Common myeloid progenitor, CD34-positive (primary cell): Measurements from ENCODE around the gene SMOC2.

Experiments used
- CTCF ChIA-PET: fragments of 350-600 bp; sonication (Branson Sonifier 250); formaldehyde crosslinking; loops from one replicate; lab custom pipeline; 2021; ENCODE audit warnings: antibody characterized with exemption; lab: Charles Lee
- POLR2A ChIA-PET: fragments of 350-600 bp; sonication (Branson Sonifier 250); formaldehyde crosslinking; loops from one replicate; lab custom pipeline; 2021; ENCODE audit warnings: antibody characterized with exemption; lab: Charles Lee
- DNase-seq, 3 donors: peaks; one replicate each; pipeline versions ENCODE4 v3.0.0 to v3.0.0-alpha.2; 2013
- H3K27ac ChIP-seq, 2 experiments: 1 replicate in 1 of 2; 2 replicates in 1 of 2; pipeline ENCODE4 v1.7.0; 2013; ENCODE audit warnings: inconsistent platforms in 2 of 2, low read length in 2 of 2, mild to moderate bottlenecking in 2 of 2, low read depth in 1 of 2, moderate library complexity in 1 of 2; ENCODE audit not compliant: severe bottlenecking in 2 of 2, insufficient read depth in 1 of 2, poor library complexity in 1 of 2
- H3K27me3 ChIP-seq, 5 experiments: replicated peaks in 2 of 5; 1 replicate in 3 of 5; 2 replicates in 2 of 5; pipeline versions ENCODE4 v1.6.1 to v1.7.0; 2013; ENCODE audit warnings: low read length in 4 of 5, mild to moderate bottlenecking in 2 of 5, moderate library complexity in 2 of 5, inconsistent platforms in 1 of 5; ENCODE audit not compliant: insufficient read depth in 5 of 5, control insufficient read depth in 4 of 5
- H3K36me3 ChIP-seq, 4 experiments: 1 replicate in 2 of 4; 2 replicates in 2 of 4; pipeline versions ENCODE4 v1.6.1 to v1.7.0; 2013; ENCODE audit warnings: low read length in 3 of 4, control low read depth in 1 of 4, mild to moderate bottlenecking in 1 of 4; ENCODE audit not compliant: control insufficient read depth in 4 of 4, insufficient read depth in 4 of 4
- H3K4me1 ChIP-seq, 4 experiments: 1 replicate in 3 of 4; 2 replicates in 1 of 4; pipeline versions ENCODE4 v1.6.1 to v1.7.1; 2013; ENCODE audit warnings: low read length in 3 of 4, mild to moderate bottlenecking in 3 of 4, control low read depth in 1 of 4, inconsistent platforms in 1 of 4, moderate library complexity in 1 of 4; ENCODE audit not compliant: control insufficient read depth in 4 of 4, insufficient read depth in 4 of 4; ENCODE audit errors: control extremely low read depth in 1 of 4
- H3K4me3 ChIP-seq, 7 experiments: 1 replicate in 4 of 7; 2 replicates in 3 of 7; pipeline versions ENCODE4 v1.5.1 to v1.7.0; 2013; ENCODE audit warnings: mild to moderate bottlenecking in 7 of 7, low read length in 6 of 7, moderate library complexity in 6 of 7, inconsistent platforms in 2 of 7, low read depth in 2 of 7, control low read depth in 1 of 7; ENCODE audit not compliant: insufficient read depth in 4 of 7, control insufficient read depth in 1 of 7; ENCODE audit errors: extremely low read depth in 1 of 7
- H3K9me3 ChIP-seq, 5 experiments: 1 replicate in 4 of 5; 2 replicates in 1 of 5; pipeline versions ENCODE4 v1.6.1 to v1.7.1; 2013; ENCODE audit warnings: low read length in 4 of 5, mild to moderate bottlenecking in 2 of 5, inconsistent platforms in 1 of 5, low read depth in 1 of 5, moderate library complexity in 1 of 5; ENCODE audit not compliant: control insufficient read depth in 4 of 5, insufficient read depth in 2 of 5; ENCODE audit errors: control extremely low read depth in 1 of 5
- WGBS: methylation state at CpG from one replicate; pipeline ENCODE4 v1.1.5; 2013; ENCODE audit not compliant: insufficient coverage; 5-methylcytosine and 5-hydroxymethylcytosine counted together

SMOC2 gene

GRCh38 chr6:168515376-168515775, 74.4 kb downstream of the SMOC2 start:
- Histone ChIP-seq H3K9me3 (peaks cover 0 to 5% (median 0%) of the 10 kb centered on the region in 5 experiments), H3K4me3 (no peak overlapping the region), H3K4me1 (no peaks in the 10 kb centered on the region), H3K27ac (no peak overlapping the region), H3K36me3 (no peaks in the 10 kb centered on the region), H3K27me3 (peaks cover 0 to 10% (median 3%) of the 10 kb centered on the region in 5 experiments)
- no peak for DNase-seq
- ChIA-PET CTCF (no interaction called here), POLR2A (no interaction called here)
- 60% methylated on average over 16 of the region's 16 CpGs for WGBS

GRCh38 chr6:168516944-168517741, 76.2 kb downstream of the SMOC2 start:
- H3K9me3 ChIP-seq, result peaks cover 0 to 5% (median 0%) of the 10 kb centered on the region in 5 experiments
- H3K36me3 ChIP-seq, result no peaks in the 10 kb centered on the region
- 92% methylated on average over 30 of the region's 37 CpGs for WGBS
- no peak for DNase-seq
- H3K27me3 ChIP-seq, result peaks cover 0 to 4% (median 2%) of the 10 kb centered on the region in 5 experiments
- ChIA-PET POLR2A (no interaction called here), CTCF (no interaction called here)
- no peaks in the 10 kb centered on the region for H3K4me1 ChIP-seq
- H3K27ac ChIP-seq, result no peak overlapping the region
- H3K4me3 ChIP-seq, result no peak overlapping the region

GRCh38 chr6:168517742-168518347, 76.9 kb downstream of the SMOC2 start:
- H3K27me3 ChIP-seq, result no peaks in the 10 kb centered on the region
- H3K4me1 ChIP-seq, result no peaks in the 10 kb centered on the region
- no peak overlapping the region for H3K4me3 ChIP-seq
- no peak overlapping the region for H3K27ac ChIP-seq
- H3K9me3 ChIP-seq, result peaks cover 0 to 5% (median 0%) of the 10 kb centered on the region in 5 experiments
- POLR2A ChIA-PET, result no interaction called here
- 85% methylated on average over 32 of the region's 39 CpGs for WGBS
- CTCF ChIA-PET, result no interaction called here
- H3K36me3 ChIP-seq, result no peaks in the 10 kb centered on the region
- DNase-seq, result no peak

- no peaks in the 10 kb centered on the region for H3K36me3 ChIP-seq
- H3K9me3 ChIP-seq, result peaks cover 0 to 5% (median 0%) of the 10 kb centered on the region in 5 experiments
- H3K4me1 ChIP-seq, result no peaks in the 10 kb centered on the region
- H3K27me3 ChIP-seq, result no peaks in the 10 kb centered on the region
- H3K4me3 ChIP-seq, result no peak overlapping the region
- DNase-seq, result no peak
- POLR2A ChIA-PET, result no interaction called here
- no peak overlapping the region for H3K27ac ChIP-seq
- CTCF ChIA-PET, result no interaction called here
- WGBS, result 73% methylated on average over 4 of the region's 4 CpGs
Measured at GRCh38 chr6:168518348-168518745, 77.4 kb downstream of the SMOC2 start.

- H3K27me3 ChIP-seq, result no peaks in the 10 kb centered on the region
- H3K36me3 ChIP-seq, result no peaks in the 10 kb centered on the region
- ChIA-PET CTCF (no interaction called here), POLR2A (no interaction called here)
- no peak for DNase-seq
- H3K4me3 ChIP-seq, result no peak overlapping the region
- H3K9me3 ChIP-seq, result peaks cover 0 to 5% (median 0%) of the 10 kb centered on the region in 5 experiments
- WGBS, result over 99% methylated on average over 17 of the region's 21 CpGs
- H3K4me1 ChIP-seq, result no peaks in the 10 kb centered on the region
- no peak overlapping the region for H3K27ac ChIP-seq
Measured at GRCh38 chr6:168518867-168519266, 77.9 kb downstream of the SMOC2 start.

GRCh38 chr6:168520233-168520632, 79.2 kb downstream of the SMOC2 start:
- no peaks in the 10 kb centered on the region for H3K27me3 ChIP-seq
- H3K27ac ChIP-seq, result no peak overlapping the region
- 88% methylated on average over 9 of the region's 10 CpGs for WGBS
- no peak for DNase-seq
- no peak overlapping the region for H3K4me3 ChIP-seq
- no peaks in the 10 kb centered on the region for H3K4me1 ChIP-seq
- H3K9me3 ChIP-seq, result peaks cover 0 to 5% (median 0%) of the 10 kb centered on the region in 5 experiments
- ChIA-PET CTCF (no interaction called here), POLR2A (no interaction called here)
- no peaks in the 10 kb centered on the region for H3K36me3 ChIP-seq

GRCh38 chr6:168524571-168525001, 83.6 kb downstream of the SMOC2 start:
- Histone ChIP-seq H3K9me3 (no peaks in the 10 kb centered on the region), H3K4me1 (no peaks in the 10 kb centered on the region), H3K4me3 (no peak overlapping the region), H3K36me3 (no peaks in the 10 kb centered on the region), H3K27ac (no peak overlapping the region), H3K27me3 (peaks cover 0 to 4% (median 0%) of the 10 kb centered on the region in 5 experiments)
- ChIA-PET POLR2A (no interaction called here), CTCF (no interaction called here)
- 86% methylated on average over 13 of the region's 13 CpGs for WGBS
- no peak for DNase-seq
